HG02642 (cell line): ENCODE data around the gene HS3ST5.

ENCODE experiments used
- ATAC-seq: cut with Tn5 transposase; IDR thresholded peaks from one replicate; pipeline ENCODE4 v1.9.1; 2021; ENCODE audit warnings: mild to moderate bottlenecking; ENCODE audit not compliant: unreplicated experiment, poor library complexity

Gene HS3ST5

DNA sequence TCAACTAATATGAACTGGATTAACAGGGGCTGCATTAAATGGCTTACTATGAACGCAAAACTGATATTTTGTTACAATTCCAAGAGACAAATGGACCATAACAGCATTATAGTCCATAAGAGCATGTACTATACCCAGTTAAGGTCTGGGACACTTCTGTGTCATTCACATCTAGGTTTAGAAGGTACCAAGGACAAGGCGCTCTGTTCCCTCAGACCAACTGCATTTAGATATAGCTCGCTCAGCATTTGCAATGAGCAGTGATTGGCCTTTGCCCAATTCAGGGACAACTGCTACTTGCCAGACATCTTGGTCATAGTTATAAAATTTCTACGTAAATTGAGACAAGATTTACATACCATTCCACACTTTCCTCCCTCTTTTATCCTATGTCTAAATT, 132.4 kb downstream of the HS3ST5 start:
- no peak for ATAC-seq

DNA sequence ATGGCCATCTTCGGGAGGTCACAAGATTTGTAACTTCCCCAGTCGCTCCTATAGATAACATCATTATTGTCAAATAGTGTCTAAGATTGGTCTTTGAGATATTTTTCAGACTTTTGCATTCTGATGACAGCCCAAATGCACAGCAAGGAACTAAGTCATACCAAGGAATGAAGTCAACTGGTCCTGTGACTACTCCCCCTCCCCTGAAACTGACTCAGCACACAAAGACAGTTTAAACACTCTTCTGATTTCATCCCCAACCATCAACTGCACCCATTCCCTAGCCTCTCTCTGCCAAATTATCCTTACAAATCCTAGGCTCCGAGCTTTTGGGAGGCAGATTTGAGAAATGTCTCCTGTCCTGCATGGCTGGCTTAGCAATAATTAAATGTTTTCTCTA, 139.4 kb downstream of the HS3ST5 start:
- no peak for ATAC-seq

DNA sequence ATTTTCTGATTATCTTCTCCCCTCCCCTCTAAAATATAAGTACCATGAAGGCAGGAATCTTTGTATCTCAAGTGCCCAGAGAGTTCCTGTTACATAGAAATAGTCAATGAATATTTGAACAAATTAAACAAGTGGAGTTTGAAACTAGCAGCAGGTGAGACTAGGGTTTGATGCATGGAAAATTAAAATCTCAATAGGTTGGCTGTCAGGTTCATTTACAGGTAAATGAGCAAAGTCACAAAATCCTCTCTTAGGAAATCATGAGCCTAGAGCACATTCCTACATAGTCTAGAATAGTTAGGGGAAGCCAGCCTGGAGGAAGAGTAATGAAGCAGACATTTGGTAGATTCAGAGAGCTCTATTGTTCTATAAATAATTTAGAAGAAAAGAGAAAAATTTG, 140.4 kb downstream of the HS3ST5 start:
- ATAC-seq, result no peak

DNA sequence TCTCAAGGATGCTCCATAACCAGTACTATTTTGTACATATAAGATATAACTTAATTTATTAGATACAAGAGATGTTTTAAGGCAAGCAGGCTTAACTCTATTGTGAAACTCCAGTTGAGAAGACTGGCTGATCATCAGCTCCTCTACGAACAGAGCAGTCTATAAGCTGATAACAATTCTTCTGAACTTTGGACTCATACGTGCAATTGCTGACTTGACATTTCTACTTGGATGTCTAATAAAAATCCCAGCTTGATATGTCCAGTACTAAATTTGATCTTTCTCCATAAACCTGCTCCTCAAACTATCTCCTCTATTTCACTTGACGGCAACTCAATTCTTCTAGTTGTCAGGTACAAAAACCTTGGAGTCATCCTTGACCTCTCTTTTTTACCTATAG, 141.9 kb downstream of the HS3ST5 start:
- ATAC-seq, result no peak

DNA sequence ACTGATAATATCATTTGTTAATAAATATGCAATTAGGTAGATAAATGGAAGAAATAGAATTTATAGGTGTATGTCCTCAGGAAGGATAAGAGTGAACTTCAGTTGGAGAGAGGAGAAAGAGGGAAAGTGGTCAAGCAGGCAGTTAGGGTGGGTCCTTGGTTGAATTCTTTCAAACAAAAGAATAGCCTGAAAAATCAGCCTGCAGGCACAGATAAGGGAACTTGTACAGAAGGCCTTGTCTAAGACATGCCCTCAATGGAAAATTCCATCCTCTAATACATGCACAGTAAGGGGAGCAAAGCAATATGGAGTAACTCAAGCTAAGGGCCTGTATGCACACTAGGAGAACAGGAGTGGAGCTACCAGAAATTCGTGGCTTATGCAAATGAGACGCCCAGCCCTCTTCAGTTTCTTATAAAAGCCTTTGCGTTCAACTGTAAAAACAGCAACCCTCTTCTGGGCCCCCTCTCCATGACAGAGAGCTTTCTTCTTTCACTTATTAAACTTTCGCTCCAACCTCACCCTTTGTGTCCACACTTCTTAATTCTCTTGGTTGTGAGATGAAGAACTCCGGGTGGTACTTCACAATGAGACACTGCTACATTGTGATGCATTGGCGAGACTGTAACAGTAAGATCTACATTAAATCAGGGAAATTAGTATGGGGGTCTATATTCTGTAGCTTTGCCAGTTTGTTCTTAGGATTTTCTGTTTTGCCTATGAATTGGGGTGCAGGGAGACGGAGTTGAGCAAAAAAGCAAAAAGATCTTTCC, 147.0 kb downstream of the HS3ST5 start:
- ATAC-seq, result no peak

DNA sequence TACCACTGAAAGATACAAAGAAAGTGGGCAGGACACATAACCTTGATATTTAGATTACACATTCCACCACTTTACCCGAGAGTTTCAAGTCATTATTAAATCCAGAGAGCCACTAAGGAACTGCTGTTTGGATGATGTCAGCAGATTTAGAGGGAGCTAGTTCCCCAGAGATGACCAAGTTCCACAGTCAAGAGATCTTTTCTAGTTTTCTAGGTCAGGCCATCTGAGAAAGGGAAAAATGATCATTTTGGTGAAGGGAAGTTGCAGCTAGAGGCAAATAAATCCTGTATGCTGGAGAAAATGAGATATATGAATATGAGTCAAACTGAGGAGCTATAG, 147.8 kb downstream of the HS3ST5 start:
- ATAC-seq, result no peak

DNA sequence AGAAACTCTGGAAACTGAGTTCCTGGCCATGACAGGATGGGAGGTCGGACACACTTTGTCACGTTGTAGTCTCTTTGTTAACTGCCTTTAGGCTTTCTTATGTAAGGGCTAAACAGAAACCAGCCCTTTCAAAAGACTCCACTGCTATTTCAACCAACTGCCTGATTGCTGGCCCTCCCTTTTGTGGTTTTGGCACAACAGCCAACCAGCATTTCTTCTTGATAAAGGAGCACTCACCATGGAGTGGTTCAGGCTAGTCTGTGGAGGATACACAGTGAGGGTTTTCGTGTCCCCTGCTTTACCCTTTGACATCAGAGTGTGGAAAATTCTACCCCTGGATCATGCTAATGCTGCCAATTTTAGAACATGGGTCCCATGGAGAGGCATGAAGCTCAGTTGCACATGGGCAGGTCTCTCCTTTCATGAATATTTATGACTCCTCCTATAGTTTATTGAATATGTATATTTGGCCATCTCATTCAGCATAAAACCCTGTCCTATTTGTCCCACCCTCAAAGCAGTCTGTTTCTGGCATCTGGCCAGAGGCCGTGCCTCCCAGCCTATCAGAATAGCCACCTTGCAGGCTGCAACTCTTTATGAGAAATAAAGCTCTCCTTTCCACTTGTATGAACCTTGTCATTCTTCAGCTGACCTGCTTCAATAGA, 148.3 kb downstream of the HS3ST5 start:
- no peak for ATAC-seq

DNA sequence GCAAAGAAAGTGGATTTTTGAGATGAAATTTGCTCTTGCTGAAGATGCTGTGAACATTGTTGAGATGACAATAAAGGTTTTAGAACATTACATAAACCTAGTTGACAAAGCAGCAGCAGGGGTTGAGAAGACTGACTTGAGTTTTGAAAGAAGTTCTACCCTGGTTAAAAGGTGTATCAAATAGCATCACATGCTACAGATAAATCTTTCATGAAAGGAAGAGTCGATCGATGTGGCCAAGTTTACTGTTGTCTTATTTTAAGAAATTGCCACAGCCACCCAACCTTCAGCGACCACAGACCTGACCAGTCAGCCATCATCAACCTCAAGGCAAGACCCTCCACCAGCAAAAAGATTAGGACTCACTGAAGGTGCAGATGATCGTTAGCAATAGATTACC, 155.3 kb downstream of the HS3ST5 start:
- ATAC-seq, result no peak

DNA sequence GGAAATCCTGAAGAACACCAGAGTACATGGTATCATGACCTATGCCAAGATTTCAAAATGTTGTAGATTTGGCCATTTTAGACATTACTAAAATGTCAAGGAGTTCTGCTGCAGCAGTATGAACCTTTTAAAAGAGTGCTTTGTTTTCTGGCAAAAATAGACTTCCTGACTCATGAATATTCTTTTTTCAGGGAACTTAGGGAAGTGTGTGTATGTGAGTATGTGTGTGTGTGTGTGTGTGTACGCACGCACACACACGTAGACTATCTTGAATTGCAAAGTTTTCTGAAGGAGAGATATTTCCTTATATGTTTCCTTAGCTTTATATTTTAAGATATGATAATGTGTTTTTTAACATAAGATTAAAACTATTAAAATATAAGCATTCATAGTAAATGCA, 161.2 kb downstream of the HS3ST5 start:
- no peak for ATAC-seq

DNA sequence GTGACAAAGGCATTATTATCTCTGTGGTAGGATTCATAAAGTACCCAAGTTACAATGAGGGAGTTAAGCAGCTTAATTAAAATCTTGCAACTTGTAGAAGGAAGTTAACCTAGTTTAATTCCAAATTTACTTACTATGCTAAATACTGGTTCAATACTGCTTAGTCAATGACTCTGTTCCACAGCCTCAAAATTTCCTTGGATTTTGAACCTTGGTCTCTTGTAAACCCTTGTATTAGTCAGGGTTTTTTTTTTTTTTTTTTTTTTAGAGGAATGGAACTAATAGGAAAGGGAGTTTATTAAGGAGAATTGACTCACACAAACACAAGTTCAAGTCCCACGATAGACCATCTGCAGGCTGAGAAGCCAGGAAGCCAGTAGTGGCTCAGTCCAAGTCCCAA, 163.4 kb downstream of the HS3ST5 start:
- ATAC-seq, result no peak

DNA sequence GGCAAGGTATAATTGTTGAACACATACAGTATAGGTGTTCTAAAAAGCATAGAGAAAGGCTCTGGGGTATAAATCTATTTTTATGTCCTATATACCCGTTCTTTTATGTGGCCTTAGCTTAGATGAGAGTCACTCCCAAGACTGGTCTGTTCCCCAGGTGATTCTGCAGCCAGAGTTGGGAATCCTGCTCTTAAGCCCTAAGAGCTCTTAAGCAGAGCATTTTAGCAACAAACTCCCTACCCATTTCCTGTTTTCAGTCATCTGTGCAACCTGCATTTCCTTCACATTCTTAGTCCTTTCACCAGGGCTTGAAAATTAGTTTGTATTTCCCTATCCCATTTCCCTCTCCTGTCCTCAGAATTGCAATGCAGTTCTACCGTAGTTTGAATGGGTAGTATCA, 166.1 kb downstream of the HS3ST5 start:
- ATAC-seq, result no peak

DNA sequence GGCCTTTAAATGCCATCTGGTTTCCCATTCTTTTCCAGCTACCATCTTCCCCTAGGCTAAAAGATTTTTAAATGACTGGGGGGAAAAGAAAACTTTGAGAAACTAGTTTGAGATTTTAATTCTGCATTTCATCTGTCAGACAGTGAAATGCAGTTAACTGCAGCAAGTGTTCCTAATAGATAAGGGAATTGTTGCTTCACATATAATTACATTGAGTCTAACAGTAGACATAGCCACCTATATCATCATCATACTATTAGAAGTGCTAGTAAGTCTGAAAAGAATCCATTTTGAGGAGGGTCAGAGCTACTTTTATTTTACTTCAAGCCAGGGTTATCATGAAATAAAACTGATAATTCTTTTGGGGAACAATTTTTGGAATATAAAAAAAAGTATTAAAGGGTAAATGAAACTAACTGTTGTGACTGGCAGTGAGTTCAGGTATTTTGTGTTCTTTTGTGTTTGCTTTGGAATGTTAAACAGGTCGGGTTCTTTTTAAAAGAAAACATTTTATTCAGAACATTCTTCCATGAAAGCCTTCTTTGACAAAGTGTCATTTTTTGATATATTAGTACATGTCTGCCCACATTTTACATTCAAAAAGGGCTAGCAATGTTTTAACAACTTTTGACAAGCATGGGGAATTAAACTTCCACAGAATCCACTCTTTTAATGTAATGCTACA, 170.1 kb downstream of the HS3ST5 start:
- no peak for ATAC-seq

DNA sequence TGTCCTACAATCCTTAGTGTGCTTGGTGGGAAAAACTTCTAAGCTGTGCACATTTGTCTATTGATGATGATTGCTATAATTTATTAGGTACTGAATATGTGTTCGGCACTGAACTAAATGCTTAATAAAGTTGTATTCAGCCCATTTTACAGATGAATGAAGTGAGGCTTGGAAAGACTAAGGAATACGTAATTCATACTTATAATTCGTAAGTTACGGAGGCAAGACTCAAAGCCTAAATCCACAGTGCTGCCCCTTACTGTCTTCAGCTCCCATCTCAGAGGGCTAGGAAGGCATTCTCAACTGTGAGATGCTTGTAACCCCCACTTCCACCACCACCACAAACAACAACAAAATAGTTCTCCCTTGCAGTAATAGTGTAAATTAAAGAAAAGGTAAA, 171.3 kb downstream of the HS3ST5 start:
- no peak for ATAC-seq

DNA sequence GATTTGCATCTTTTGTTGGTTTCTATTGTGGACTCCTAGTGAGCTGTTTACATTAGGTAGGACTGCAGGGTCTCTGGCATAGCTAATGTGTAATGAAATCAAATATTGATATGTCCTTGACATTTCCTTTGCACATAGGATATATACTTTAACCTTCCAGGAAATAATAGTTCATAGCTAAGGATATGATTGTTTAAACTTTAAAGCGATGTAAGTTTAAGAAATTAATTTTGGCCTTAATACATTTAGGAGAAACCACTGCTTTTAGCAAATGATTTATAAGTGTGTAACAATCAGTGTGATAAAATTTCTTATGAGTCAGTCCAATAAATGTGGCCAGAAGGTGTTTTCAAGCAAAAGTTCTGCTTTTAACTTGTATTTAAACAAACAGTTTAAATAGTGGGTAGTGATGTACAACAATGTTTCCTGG, 171.8 kb downstream of the HS3ST5 start:
- no peak for ATAC-seq

DNA sequence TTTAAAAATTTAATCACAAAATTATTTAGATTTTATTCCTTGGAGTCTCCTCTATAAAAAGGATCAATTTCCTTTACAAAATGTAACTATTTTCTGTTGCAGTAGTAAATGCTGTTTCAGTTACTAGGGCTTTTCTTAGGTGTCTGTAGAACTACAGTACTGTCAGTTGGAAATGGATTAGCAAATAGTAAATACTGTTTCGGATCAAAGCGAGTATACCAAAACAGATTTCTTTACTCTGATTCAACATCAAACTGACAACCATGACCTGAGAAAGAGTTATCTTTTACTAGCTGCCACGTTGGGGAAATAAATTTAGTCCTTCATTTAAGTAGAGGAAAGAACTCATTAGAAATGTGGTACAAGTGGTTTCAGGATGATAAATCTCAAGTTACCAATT, 172.5 kb downstream of the HS3ST5 start:
- ATAC-seq, result no peak

DNA sequence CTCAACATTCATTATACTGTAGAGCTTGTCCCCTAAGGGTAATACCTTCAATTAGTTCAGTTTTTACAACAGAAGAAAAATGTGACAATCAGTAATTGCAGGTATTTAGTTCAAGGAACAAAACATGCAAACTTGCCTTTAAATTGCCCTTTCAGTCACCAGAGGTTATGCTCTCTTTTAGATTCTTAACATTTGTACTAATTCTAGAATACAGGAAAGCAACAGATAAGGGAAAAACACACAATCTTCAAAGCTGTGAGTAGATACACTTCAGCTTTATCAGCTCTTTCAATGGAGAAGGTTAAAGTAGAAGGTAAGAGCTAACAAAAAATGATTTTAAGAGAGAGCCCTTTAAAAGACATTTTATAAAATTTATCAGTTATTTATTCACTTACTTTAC, 173.1 kb downstream of the HS3ST5 start:
- ATAC-seq, result no peak

DNA sequence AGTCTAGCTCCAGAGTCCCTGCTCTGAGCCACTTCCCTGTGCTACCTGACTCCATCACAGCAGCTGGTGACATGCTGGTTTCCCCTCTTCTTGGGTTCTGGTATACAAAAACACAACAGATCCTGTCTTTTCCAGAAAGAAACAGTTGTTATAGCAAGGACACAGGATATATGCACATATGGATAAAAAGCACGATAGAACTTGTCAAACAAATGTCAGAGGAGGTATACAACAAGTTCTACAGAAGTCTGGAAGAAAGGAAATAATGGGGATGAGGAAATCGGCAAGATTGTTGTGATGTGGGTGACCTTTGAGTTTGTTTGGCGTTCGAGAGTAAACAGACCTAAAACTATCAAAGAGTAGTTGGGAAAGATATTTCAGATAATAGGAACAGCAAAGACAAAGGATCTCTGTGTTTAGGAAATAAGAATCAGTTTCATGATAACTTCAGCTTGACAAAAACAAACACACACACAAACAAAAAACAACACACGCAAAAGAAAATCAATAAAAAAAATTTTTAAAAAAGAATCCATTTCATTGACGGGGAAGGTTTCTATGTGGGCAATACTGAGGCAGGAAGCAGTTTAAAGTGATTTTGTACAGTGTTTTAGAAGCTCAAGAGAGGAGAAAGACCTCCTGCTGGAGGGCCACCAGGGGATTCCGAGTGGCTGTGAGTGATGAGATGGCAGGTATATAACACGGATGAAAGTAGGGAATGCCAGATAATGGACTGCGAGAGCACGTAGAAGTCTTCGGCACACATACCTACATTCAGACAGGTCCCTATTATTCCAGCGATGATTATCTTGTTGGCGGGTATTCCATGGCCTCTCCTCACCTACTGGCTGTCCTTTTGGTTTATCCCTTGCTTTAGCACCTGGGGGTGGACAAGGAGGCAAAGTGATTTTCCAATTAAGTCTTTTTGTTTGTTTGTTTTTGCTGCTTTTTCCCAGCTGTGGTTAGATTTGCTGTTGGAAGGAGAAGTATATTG, 174.9 kb downstream of the HS3ST5 start:
- ATAC-seq, result no peak

DNA sequence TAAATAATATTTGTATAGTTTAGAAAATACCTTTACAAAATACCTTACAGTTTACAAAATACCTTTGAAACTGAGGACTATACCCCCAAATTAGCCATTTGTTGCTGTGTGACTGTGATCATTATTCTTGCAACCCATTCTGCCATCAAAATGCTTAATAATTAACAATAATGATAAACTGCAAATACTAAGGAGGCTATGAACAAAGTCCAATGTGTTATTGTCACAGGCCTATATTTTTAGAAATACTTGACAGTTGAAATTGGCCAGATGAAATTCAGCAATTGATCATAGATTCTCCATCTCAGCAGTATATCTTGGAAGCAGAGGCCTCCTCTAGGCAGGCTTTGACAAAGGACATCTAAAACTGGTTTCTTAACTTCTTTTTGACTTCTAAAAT, 178.6 kb downstream of the HS3ST5 start:
- no peak for ATAC-seq

DNA sequence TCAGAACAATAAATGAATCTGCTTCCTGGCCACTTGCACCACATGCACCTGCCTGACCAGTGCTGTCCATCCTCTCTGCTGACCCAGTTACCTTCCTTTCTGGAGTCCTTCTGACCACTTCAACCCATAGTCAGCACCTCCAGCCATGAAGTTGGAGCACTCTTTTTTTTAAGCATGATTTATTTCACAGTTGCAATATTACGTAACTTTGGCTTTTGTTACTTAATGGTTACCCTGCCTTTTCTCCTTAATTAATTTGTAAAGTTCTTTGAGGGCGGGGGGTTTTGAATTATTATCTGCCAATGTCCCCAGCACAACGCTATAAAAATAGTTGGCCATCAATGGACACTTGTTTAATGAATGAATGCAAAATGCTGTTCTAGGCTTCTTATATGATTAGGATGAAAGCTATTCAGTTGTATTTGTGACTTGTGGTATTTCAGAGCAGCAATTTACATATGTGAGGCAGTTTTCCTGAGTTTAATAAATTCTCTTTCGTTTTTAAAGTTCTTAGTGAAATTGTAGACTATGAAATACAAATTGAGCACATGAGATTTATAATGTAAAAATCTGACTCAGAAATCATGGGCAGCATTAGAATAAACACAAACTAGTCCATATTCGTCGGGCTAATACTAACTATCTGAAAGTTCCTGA, 180.0 kb downstream of the HS3ST5 start:
- ATAC-seq, result no peak

DNA sequence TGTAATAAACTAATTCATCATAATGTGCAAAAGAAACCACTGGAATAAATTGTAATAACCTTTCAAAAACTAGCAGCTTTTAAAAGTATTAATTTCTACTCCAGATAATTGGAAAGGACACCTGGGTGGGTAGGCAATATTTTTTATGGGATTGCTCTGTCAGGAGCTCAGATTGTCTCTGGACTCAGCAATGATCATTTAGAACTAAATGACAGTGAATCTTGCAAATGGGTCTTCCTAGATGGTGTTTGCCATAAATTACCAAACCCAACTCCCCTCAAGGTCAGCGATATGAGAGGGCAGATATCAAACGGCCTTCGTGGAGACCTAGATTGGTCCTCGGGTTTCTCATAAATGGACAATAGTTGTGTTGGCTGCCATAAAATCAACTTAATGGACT, 181.9 kb downstream of the HS3ST5 start:
- no peak for ATAC-seq
